Tibial nerve (tissue), 4 donors: Measurements from ENCODE around the gene GLYATL1.

Experiments used
- EP300 ChIP-seq, 2 donors: sonication (generic); formaldehyde crosslinking; IDR thresholded peaks; one replicate each; pipeline ENCODE4 v1.6.1; 2017; ENCODE audit warnings: antibody characterized with exemption in 2 of 2, mild to moderate bottlenecking in 1 of 2
- POLR2A ChIP-seq, 2 donors: fragments of 450-650 bp; IDR thresholded peaks; one replicate each; pipeline ENCODE4 v1.6.1; 2017; ENCODE audit warnings: antibody characterized with exemption in 2 of 2, mild to moderate bottlenecking in 2 of 2, moderate library complexity in 2 of 2
- TF ChIP-seq, protein P1 (sequence below), 5 experiments: fragments of 200-600 bp in 3 of 5; fragments of 450-650 bp in 2 of 5; sonication (generic) in 3 of 5; IDR thresholded peaks; one replicate each; pipeline ENCODE4 v1.5.1; 2016 to 2019; ENCODE audit warnings: antibody characterized with exemption in 5 of 5, mild to moderate bottlenecking in 3 of 5, moderate library complexity in 2 of 5

DNA sequence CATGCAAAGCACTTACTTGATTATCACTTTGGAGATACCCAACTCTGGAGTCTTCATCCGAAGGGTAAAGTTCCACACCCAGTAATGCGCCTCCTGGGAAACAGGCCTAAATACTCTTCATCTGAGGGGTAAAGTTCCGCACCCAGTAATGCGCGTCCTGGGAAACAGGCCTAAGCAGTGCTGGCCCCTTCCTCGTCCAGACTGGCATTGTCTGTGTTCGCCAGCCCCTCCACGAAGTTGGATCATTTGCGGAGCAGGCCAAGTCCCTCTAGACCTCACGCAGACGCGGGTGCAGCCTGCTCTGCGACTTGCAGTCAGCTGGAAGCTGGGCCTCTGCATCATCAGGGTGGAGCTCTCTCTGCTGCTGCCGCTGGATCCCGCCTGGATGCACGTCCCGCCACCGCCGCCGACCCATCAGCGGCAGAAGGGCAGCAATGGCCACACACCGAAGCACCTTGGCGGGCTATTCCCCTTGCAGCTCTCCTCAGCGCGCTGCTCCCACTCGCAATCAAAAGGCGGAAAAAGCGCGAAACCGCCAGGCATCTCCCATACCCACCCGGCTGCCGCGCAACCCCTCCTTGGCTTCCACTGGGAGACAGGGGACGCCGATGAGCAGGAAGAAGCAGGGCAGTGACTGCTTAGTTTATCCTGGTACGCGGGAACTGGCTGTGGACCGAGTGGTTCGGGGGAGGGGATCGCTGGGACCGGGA lies 34.1 kb upstream of the GLYATL1 start:
- TF ChIP-seq EP300 (IDR thresholded peaks at IDR 0.05) (no peak), POLR2A (IDR thresholded peaks at IDR 0.05) (no peak)
- TF ChIP-seq, protein P1, sequence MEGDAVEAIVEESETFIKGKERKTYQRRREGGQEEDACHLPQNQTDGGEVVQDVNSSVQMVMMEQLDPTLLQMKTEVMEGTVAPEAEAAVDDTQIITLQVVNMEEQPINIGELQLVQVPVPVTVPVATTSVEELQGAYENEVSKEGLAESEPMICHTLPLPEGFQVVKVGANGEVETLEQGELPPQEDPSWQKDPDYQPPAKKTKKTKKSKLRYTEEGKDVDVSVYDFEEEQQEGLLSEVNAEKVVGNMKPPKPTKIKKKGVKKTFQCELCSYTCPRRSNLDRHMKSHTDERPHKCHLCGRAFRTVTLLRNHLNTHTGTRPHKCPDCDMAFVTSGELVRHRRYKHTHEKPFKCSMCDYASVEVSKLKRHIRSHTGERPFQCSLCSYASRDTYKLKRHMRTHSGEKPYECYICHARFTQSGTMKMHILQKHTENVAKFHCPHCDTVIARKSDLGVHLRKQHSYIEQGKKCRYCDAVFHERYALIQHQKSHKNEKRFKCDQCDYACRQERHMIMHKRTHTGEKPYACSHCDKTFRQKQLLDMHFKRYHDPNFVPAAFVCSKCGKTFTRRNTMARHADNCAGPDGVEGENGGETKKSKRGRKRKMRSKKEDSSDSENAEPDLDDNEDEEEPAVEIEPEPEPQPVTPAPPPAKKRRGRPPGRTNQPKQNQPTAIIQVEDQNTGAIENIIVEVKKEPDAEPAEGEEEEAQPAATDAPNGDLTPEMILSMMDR (IDR thresholded peaks at IDR 0.05): no peak
